GM21529 (cell line): ENCODE data around the gene CYTH3.
"Not testable (repeated sequence)": the region's sequence is repeated elsewhere in the genome, so short reads cannot be mapped to it uniquely, and the experiment has no call there.

Experiments
- ATAC-seq: cut with Tn5 transposase; IDR thresholded peaks from one replicate; pipeline ENCODE4 v1.9.1; 2021; ENCODE audit not compliant: unreplicated experiment

CYTH3 gene

DNA sequence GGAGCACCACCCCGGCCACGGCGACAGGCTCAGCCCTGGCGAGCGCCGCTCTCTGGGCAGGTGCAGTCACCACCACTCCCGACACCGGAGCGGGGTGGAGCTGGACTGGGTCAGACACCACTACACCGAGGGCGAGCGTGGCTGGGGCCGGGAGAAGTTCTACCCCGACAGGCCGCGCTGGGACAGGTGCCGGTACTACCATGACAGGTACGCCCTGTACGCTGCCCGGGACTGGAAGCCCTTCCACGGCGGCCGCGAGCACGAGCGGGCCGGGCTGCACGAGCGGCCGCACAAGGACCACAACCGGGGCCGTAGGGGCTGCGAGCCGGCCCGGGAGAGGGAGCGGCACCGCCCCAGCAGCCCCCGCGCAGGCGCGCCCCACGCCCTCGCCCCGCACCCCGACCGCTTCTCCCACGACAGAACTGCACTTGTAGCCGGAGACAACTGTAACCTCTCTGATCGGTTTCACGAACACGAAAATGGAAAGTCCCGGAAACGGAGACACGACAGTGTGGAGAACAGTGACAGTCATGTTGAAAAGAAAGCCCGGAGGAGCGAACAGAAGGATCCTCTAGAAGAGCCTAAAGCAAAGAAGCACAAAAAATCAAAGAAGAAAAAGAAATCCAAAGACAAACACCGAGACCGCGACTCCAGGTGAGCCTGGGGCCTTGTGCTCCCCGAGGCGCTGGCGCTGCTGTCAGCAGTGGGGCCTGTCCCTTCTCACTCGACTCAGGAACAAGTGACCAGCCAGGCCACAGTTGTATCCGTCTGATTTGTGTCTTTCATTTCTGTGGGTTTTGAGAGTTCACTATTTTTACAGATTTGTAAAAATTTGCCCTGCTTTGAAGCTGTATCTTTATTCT lies 117.7 kb downstream of the CYTH3 start:
- ATAC-seq = no peak

DNA sequence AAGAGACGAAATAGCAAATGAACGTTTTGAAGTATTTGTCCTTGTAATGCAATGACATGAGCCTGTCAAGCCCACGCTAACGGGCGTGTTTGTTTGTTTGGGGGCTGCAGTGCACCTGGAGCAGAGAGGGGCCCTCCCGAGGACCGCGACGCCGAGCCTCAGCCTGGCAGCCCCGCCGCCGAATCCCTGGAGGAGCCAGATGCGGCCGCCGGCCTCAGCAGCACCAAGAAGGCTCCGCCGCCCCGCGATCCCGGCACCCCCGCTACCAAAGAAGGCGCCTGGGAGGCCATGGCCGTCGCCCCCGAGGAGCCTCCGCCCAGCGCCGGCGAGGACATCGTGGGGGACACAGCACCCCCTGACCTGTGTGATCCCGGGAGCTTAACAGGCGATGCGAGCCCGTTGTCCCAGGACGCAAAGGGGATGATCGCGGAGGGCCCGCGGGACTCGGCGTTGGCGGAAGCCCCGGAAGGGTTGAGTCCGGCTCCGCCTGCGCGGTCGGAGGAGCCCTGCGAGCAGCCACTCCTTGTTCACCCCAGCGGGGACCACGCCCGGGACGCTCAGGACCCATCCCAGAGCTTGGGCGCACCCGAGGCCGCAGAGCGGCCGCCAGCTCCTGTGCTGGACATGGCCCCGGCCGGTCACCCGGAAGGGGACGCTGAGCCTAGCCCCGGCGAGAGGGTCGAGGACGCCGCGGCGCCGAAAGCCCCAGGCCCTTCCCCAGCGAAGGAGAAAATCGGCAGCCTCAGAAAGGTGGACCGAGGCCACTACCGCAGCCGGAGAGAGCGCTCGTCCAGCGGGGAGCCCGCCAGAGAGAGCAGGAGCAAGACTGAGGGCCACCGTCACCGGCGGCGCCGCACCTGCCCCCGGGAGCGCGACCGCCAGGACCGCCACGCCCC lies 118.5 kb downstream of the CYTH3 start:
- no peak for ATAC-seq

DNA sequence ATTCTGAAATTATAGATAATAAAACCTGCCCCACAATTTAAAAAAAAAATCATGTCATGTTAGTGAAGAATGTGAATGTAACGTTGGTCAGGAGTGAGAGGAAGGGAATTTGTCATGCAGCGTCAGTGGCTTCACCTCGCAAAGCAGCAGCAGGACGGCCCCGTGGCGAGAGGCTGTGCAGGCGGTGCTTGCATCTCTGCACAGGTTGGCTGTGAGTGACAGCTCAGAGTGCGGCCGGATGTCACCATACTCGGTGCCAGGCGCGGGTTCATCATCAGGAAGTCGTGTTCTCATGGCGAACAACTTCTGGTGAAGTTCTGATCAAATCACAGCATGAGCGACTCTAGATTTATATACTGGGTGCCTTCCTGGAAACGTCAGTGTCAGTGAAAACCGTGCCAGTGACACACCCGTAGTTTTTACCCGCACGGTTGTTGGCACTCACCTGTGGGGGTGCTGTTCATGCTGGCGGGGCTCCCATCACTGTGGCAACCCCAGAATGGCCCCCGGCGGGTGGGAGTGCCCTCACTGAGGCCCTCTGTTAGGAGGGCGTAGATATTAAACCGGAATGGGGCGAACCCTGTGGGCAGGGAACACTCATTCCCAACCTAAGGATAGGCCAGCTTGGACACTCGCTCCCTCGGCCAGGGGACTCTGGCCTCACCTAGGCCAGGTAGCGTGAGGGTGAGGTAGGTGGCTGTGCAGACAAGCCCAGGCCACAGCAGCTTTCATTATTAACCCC lies 120.3 kb downstream of the CYTH3 start:
- ATAC-seq = no peak

DNA sequence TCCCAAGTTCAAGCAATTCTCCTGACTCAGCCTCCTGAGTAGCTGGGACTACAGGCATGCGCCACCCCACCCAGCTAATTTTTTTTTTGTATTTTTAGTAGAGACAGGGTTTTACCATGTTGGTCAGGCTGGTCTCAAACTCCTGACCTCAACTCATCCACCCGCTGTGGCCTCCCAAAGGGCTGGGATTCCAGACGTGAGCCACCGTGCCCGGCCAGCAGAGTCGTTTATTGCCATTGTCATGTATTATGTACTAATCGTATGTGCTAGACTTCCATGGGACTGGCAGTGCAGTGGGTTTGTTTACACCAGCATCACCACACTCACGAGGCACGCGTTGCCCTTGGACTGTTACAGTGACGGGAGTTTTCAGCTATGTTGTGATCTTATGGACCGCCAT lies 120.9 kb downstream of the CYTH3 start:
- ATAC-seq = not testable (repeated sequence)

DNA sequence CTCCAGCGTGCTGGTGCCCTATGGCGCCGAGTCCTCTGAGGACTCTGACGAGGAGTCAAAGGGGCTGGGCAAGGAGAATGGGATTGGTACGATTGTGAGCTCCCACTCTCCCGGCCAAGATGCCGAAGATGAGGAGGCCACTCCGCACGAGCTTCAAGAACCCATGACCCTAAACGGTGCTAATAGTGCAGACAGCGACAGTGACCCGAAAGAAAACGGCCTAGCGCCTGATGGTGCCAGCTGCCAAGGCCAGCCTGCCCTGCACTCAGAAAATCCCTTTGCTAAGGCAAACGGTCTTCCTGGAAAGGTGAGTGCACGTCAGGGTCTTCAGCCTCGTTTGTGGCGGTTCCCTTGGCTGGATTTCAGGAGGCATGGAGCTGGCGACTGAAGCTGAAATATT lies 122.4 kb downstream of the CYTH3 start:
- ATAC-seq = no peak

DNA sequence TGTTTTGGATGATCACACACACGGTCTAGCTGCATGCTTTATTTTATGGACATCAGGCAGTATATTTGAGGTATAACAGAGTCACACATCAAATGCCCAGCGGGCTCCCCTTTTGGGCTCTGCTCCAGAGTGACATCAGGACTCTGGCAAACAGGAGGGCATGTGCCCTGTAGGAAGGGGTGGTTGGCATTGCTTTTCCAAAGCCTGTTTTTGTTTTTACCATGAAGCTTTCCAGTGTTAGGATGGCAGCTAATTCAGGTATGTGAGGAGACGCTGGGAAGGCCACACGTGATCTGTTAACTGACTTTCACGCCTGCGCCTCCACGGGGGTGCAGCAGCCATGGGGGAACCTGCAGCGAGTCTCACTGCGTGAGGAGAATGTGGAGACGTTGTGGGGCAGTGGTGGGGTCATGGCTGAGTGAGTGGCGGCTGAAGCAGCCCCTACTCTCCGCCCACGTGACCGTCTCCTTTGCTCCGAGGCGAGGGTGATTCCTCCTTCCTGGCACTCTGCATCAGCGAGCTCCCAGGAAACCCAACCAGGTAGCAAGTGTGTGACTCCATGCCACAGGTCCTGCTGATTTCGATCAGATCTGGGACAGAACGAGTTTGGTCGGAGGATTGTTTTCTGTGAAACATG lies 123.6 kb downstream of the CYTH3 start:
- ATAC-seq = no peak

DNA sequence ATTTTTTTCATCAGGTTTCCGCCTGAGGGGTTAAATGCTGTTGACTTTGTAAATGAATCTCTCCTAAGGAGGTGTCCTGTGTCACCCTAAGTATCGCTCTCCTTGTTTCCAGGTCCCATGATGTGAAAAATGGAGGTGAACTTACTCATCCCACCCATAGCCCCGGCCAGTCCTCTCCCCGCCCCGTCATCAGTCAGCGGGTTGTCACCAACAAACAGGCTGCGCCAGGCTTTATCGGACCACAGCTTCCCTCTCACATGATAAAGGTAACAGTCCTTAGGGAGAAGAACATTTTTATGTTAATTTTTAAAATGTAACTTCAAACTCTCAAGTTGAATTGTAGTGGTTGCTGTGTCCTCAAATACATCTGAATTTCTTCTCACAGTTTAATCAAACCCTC lies 124.8 kb downstream of the CYTH3 start:
- no peak for ATAC-seq

DNA sequence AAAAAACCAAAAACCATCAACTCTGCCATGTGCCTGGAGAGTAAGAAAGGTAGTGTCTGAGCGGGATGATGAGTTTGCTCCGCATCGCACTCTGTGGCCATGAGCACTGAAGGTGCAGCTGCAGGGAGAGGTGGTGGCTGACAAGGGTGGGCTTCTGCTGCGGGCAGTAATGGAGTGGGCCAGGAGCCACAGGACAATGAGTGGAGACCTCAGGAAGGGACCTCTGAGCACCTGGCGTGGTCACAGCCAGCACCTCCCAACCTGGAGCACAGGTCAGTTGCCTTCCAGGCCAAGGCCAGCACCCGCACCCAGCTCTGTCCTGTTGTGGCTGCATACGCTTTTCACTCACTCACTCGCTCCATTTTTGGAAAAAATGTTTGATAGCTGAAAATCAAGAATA lies 125.8 kb downstream of the CYTH3 start:
- ATAC-seq = no peak

DNA sequence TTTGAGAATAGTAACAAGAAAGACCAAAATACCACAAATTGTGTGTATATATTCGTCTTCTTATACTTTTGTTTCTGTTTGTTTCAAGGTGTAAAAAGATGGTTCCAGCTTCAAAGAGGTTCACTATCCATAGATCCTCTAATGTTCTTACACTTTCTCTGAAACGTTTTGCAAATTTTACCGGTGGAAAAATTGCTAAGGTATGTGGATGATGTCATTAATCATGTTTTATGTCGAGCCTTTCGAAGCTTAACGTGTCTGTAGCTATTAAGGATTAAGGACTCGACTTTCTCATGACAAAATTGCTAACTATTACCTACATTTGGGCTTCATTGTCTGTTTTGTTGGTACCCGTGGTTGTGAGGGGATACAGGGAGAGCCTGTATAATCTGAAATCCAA lies 128.4 kb downstream of the CYTH3 start:
- ATAC-seq = no peak

DNA sequence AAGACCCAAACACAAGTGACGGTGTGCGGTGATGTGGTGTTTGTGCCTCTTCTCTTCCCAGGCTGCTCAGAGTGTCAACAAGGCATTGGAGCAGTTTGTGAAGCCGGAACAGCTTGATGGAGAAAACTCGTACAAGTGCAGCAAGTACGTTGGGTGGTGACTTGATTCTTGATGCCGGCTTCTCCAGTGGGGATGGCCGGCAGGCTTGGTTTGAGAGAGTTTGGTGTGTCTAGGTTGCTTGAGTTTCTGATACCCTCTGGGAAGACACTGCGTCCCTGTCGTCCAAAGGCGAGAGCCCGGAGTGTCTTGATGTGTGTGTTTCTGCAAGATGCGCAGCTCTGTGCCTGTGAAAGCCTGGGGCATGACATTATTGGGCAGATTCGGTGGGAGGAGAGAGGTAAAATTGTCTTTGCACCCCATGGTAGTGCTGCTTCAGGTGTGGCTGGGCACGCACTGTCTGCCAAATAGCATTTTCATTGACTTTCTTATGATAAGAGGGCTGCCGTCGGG lies 129.5 kb downstream of the CYTH3 start:
- no peak for ATAC-seq

DNA sequence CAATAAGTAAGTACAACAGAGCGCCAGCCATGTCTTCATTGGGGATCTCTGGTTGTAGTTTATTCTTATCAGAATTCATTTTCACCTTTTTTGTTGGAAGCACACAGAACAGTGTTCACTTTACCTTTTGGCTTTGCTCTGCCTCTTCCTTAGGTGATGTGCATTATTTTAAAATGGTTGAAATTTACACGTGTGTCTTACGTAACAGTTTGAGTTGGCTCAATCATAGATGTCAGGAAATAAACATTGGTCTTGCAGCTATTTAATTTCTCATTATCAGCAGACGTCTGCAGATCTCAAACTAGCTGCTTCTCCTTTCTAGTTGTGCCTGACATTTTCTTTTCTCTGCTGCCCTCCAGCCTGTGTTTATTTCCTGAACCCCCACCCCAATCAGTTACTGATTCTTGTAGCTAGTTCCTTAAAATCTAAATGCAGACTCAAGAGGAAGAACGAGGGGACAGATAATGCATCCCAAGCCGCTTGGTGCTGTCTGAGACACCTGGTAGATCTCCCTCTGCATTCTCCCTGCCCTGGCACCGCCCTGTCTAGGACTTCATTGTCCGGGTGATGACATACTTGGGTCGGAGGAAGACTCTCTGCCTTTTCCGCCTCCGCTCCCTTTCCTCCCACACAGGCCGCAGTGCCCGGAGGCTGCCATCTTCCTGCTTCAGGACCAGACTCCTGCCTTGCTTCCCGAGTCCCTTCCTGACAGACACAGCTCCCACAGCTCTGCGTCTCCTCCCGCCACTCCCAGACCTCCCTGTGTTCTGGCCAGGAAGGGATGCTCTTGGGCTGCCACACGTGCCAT lies 133.0 kb downstream of the CYTH3 start:
- ATAC-seq = no peak

DNA sequence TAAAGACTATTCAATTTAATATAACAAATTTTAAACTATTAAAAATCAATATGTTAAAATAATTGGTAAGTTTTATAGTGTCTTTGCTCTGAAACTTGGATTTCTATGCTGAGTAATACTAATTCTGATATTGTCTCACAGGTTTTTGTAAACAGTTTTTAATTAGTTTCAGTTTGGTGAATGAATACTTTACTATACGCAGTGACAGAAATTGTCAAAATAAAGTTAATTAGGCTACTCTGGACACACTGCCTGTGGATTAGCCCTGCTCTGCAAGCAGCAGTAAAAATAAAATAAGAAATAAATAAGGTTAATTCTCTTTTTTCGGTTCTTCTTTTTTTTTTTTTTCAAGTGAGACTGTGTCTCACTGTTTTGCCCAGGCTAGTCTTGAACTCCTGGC lies 135.9 kb downstream of the CYTH3 start:
- no peak for ATAC-seq

DNA sequence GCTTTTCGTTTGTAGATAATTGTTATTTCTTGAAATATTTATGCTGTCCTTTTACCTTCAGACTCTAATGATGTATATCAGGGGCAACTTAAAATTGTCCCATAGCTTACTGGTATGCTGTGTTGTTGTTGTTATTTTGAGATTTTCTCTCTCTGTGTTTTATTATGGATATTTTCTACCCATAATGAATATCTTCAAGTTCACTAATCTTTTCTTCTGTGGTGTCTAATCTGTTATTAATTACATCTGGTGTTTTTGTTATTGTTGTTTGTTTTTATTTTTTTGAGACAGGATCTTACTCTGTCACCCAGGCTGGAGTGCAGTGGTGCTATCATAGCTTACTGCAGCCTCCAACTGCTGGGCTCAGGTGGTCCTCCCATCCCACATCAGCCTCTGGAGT lies 139.2 kb downstream of the CYTH3 start:
- no peak for ATAC-seq

DNA sequence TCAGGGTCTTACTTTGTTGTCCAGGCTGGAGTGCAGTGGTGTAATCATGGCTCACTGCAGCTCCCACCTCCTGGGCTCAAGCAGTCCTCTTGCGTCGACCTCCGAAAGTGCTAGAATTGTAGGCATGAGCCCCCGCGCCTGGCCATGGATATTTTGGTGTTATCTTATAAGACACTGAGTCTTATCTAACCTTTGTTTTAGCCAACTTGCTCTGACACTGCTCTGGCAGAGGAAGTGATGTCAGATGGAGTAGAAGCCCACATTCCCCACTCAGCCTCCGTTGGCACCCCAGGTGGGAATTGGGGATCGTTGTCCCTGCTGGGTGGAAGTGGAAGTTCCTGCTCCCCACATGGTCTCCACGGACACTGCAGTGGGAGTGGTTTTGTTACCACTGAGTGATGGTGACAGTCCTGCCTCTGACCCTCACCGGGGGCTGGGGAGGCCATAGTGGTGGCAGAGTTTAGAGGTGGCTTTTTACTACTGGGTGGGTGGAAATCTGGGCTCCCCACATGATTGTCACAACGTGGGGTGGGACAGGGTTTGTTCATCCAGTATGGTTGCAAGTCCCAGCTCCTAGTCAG lies 142.3 kb downstream of the CYTH3 start:
- no peak for ATAC-seq

DNA sequence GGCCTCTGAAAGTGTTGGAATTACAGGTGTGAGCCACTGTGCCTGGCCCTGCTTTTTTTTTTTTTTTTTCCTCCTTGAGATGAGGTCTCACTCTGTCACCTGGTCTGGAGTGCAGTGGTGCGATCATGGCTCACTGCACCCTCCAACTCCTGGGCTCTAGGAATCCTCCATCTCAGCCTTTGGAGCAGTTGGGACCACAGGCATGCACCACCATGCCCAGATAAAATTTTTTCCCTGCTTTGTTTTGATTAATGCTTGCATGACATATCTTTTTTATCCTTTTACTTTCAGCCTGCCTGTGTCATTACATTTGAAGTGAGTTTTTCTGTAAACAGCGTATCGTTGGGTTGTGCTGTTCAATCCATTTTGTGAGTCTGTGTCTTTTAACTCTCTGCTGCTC lies 144.2 kb downstream of the CYTH3 start:
- no peak for ATAC-seq

DNA sequence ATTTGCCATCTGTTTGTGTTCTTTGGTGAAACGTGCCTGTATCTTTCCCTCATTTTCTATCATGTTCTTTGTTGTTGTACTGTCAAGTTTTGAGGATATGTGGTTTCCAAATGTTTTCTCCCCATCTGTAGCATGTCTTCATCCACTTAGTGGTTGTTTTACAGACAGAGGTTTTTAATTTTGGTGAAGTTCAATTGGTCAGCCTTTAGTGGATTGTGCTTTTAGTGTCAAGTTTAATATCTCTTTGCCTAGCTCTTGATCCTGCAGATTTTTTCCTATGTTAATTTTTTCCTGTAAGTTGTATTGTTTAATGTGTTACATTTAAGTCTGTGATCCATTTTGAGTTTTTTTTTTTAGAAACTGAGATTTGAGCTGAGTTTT lies 145.3 kb downstream of the CYTH3 start:
- no peak for ATAC-seq

DNA sequence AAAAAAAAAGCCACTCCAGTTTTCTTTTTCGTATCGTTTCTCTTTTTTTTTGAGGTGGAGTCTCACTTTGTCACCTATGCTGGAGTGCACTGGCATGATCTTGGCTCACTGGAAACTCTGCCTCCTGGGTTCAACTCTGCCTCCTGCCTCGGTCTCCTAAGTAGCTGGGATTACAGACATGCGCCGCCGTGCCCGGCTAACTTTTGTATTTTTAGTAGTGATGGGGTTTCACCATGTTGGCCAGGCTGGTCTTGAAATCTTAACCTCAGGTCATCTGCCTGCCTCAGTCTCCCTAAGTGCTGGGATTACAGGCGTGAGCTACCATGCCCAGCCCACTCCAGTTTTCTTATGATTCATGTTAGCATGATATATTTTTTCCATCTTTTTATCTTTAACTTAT lies 148.6 kb downstream of the CYTH3 start:
- no peak for ATAC-seq

DNA sequence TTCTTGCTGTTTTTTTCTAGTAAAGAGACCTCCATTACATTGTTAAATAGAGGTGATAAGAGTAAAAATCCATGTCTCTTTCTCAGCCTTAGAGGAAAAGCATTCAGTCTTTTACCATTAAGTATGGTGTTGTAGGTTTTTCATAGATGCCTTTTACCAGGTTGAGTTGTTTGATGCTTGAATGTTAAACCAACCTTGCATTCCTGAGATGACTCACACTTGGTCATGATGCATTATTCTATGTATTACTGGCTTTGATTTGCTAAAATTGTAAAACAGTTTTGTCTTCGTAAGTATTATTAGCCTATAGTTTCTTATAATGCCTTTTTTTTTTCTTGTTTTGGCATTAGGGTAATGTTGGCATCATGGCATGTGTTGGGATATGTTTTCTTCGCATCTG lies 151.3 kb downstream of the CYTH3 start:
- no peak for ATAC-seq

DNA sequence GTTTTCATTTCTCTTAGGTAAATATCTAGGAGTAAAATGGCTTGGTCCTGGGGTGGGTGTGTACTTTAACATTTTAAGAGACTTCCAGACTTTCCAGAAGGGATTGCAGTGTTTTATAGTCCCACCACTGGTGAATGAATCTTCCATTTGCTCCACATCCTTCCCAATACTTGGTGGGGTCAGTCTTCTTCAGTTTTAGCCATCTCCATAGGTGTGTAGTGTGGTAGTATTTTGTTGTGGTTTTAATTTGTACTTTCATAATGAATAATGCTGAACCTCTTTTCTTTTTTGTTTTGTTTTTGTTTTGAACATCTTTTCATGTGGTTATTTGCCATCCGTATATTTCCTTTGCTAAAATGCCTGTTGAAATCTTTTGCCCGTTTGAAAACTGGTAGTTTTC lies 154.9 kb downstream of the CYTH3 start:
- no peak for ATAC-seq

DNA sequence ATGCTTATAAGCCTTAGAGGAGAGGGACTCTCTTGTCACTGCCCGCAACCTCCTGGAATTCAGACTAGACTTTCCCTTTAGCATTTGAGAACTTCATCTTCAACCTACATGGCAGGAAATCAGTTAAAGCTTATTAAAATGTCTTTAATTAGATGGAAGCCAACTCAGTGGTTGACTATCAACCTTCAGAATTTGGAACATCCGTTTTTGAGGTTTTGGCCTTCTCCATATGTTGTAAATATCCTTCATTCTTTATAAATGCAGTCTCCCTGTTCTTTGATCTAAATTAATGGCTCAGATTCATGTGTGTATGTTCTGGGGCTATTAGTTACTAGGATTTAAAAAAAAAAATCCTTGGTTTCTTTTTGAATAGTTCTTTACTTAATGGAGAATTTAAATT lies 156.2 kb downstream of the CYTH3 start:
- no peak for ATAC-seq
